SU-DHL-6 (cell line): ENCODE data around the gene ECT2.

ENCODE experiments used
- H2AFZ ChIP-seq: fragments of 200-600 bp; sonication (generic); 2 replicates; pipeline ENCODE4 v1.6.1; 2014; ENCODE audit warnings: low read depth, mild to moderate bottlenecking, moderate library complexity, mixed read lengths, antibody characterized with exemption, low read length; ENCODE audit not compliant: severe bottlenecking
- H3F3A ChIP-seq: fragments of 200-600 bp; shearing (Covaris generic); 2 replicates; pipeline ENCODE4 v1.6.0; 2016; ENCODE audit warnings: antibody characterized with exemption, mild to moderate bottlenecking; ENCODE audit not compliant: insufficient read depth
- H3K27ac ChIP-seq: fragments of 200-600 bp; sonication (generic); 2 replicates; pipeline ENCODE4 v1.5.1; 2016; ENCODE audit warnings: low read depth, mild to moderate bottlenecking, low read length, moderate library complexity, mixed read lengths
- H3K27me3 ChIP-seq: fragments of 200-600 bp; sonication (generic), shearing (Covaris generic); 2 replicates; pipeline ENCODE4 v1.6.0; 2014; ENCODE audit warnings: mild to moderate bottlenecking, low read length
- H3K36me3 ChIP-seq: fragments of 200-600 bp; sonication (generic); 2 replicates; pipeline ENCODE4 v1.6.1; 2014; ENCODE audit warnings: mild to moderate bottlenecking, low read length, mixed read lengths
- H3K4me2 ChIP-seq: fragments of 300-600, 200-600 bp; shearing (Covaris generic), sonication (generic); 2 replicates; pipeline ENCODE4 v1.6.0; 2014; ENCODE audit warnings: low read length, low read depth, mild to moderate bottlenecking; ENCODE audit not compliant: poor library complexity, severe bottlenecking
- H3K4me3 ChIP-seq: fragments of 200-600 bp; sonication (generic); 2 replicates; pipeline ENCODE4 v1.5.1; 2014; ENCODE audit warnings: antibody characterized with exemption, low read length, mild to moderate bottlenecking, mixed read lengths; ENCODE audit not compliant: insufficient read depth, poor library complexity, severe bottlenecking
- H3K79me2 ChIP-seq: fragments of 200-600 bp; sonication (generic); 2 replicates; pipeline ENCODE4 v1.6.1; 2014; ENCODE audit warnings: mild to moderate bottlenecking, low read length, moderate library complexity; ENCODE audit not compliant: insufficient read depth
- H3K9ac ChIP-seq: fragments of 200-600 bp; sonication (generic); 2 replicates; pipeline ENCODE4 v1.7.0; 2014; ENCODE audit warnings: mild to moderate bottlenecking, low read length
- H3K9me2 ChIP-seq: fragments of 200-600 bp; sonication (generic); replicated peaks from 2 replicates; pipeline ENCODE4 v1.6.1; 2014; ENCODE audit warnings: low read length; ENCODE audit not compliant: insufficient read depth
- H3K9me3 ChIP-seq: fragments of 200-600 bp; sonication (generic); 2 replicates; pipeline ENCODE4 v1.6.1; 2014; ENCODE audit warnings: low read length, mixed read lengths; ENCODE audit not compliant: insufficient read depth
- H4K20me1 ChIP-seq: fragments of 200-600 bp; sonication (generic); 2 replicates; pipeline ENCODE4 v1.6.1; 2014; ENCODE audit warnings: low read depth, mild to moderate bottlenecking, antibody characterized with exemption, low read length, moderate library complexity, mixed read lengths
- CTCF ChIP-seq: fragments of 200-600 bp; sonication (generic); IDR thresholded peaks from one replicate; pipeline ENCODE4 v1.5.1; 2017; ENCODE audit warnings: antibody characterized with exemption, mild to moderate bottlenecking, low read length, moderate library complexity; ENCODE audit not compliant: insufficient read depth, poor library complexity, severe bottlenecking
- EZH2phosphoT487 ChIP-seq: fragments of 200-600 bp; sonication (generic), shearing (Covaris generic); conservative IDR thresholded peaks from 2 replicates; pipeline ENCODE4 v1.6.1; 2018; ENCODE audit warnings: mild to moderate bottlenecking, antibody characterized with exemption, low read length, moderate library complexity, mixed read lengths

Gene ECT2

GRCh38 chr3:172840913-172841312 lies 90.4 kb downstream of the ECT2 start:
- no peaks in the 10 kb centered on the region for H3K9me2 ChIP-seq
- no peaks in the 10 kb centered on the region for H3K9me3 ChIP-seq
- H4K20me1 ChIP-seq = no peaks in the 10 kb centered on the region
- no peak overlapping the region for H3K4me2 ChIP-seq
- H3K9ac ChIP-seq = no peak overlapping the region
- H3K27me3 ChIP-seq = no peaks in the 10 kb centered on the region
- no peaks in the 10 kb centered on the region for H3K36me3 ChIP-seq
- no peak overlapping the region for H3K27ac ChIP-seq
- no peak overlapping the region for H3K4me3 ChIP-seq
- H2AFZ ChIP-seq = no peak overlapping the region
- TF ChIP-seq EZH2phosphoT487 = no peak
- no peak for TF ChIP-seq CTCF
- no peaks in the 10 kb centered on the region for H3K79me2 ChIP-seq
- no peaks in the 10 kb centered on the region for H3F3A ChIP-seq

DNA sequence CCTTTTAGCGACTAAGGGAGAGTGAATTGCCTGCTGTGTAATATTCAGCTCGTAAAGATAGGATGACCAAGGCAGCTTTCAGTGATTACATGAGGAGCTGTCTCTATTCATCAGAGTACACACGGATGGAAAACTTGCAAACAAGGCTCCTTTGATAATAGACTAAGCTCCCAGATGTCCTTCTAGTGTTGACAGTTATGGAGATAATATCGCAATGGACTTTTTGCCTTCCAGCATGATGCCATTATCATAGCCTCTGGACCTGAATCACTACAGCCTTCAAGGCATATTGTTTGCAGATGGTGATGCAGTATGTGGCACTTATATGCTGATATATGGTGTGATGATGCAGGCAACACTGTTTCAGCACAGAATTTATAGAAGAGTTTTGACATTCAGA lies 93.9 kb downstream of the ECT2 start:
- Histone ChIP-seq H3K27me3 (no peaks in the 10 kb centered on the region), H2AFZ (no peak overlapping the region), H3K79me2 (no peaks in the 10 kb centered on the region), H3K36me3 (no peaks in the 10 kb centered on the region), H3F3A (no peaks in the 10 kb centered on the region), H3K4me3 (no peak overlapping the region), H3K9me3 (no peaks in the 10 kb centered on the region), H3K9ac (no peak overlapping the region), H3K4me2 (no peak overlapping the region), H4K20me1 (no peaks in the 10 kb centered on the region), H3K27ac (no peak overlapping the region), H3K9me2 (no peaks in the 10 kb centered on the region)
- TF ChIP-seq EZH2phosphoT487 (no peak), CTCF (no peak)

- no peaks in the 10 kb centered on the region for H3K36me3 ChIP-seq
- no peaks in the 10 kb centered on the region for H4K20me1 ChIP-seq
- no peaks in the 10 kb centered on the region for H3K79me2 ChIP-seq
- no peaks in the 10 kb centered on the region for H3K9me3 ChIP-seq
- H3K27me3 ChIP-seq = no peaks in the 10 kb centered on the region
- H3F3A ChIP-seq = no peaks in the 10 kb centered on the region
- no peak overlapping the region for H3K9ac ChIP-seq
- no peak overlapping the region for H3K4me3 ChIP-seq
- H3K27ac ChIP-seq = no peak overlapping the region
- H3K4me2 ChIP-seq = no peak overlapping the region
- no peak overlapping the region for H2AFZ ChIP-seq
- TF ChIP-seq EZH2phosphoT487 (no peak), CTCF (no peak)
- H3K9me2 ChIP-seq = no peaks in the 10 kb centered on the region
Observed at GRCh38 chr3:172846103-172846561, 95.6 kb downstream of the ECT2 start.
